Osteoblast (primary cell): ENCODE results near the gene ABHD12. TPM values are rescaled to one million over a fixed set of nuclear protein-coding genes. Genes with fewer than 3 reads are reported as not detected.

Source experiments
- DNase-seq: peaks from one replicate; pipeline ENCODE4 v3.0.0; 2011; ENCODE audit warnings: low spot score, mixed read lengths; ENCODE audit not compliant: insufficient read length; ENCODE audit errors: missing footprints
- H2AFZ ChIP-seq: 2 replicates; pipeline ENCODE4 v1.6.0; 2011; ENCODE audit warnings: mild to moderate bottlenecking, low read length
- H3K27ac ChIP-seq: 2 replicates; pipeline ENCODE4 v1.5.1; 2011; ENCODE audit warnings: mild to moderate bottlenecking, low read depth, low read length, moderate library complexity
- H3K27me3 ChIP-seq: 2 replicates; pipeline ENCODE4 v1.6.0; 2012; ENCODE audit warnings: mild to moderate bottlenecking, control low read depth, inconsistent platforms, low read length, moderate library complexity; ENCODE audit not compliant: insufficient read depth
- H3K36me3 ChIP-seq: 2 replicates; pipeline ENCODE4 v1.5.1; 2011; ENCODE audit warnings: mild to moderate bottlenecking, low read length, control low read depth, moderate library complexity; ENCODE audit not compliant: insufficient read depth
- H3K4me1 ChIP-seq: 2 replicates; pipeline ENCODE4 v1.5.1; 2011; ENCODE audit warnings: mild to moderate bottlenecking, low read length, control low read depth, moderate library complexity; ENCODE audit not compliant: insufficient read depth
- H3K4me2 ChIP-seq: 2 replicates; pipeline ENCODE4 v1.6.0; 2011; ENCODE audit warnings: mild to moderate bottlenecking, low read length; ENCODE audit not compliant: insufficient read depth
- H3K4me3 ChIP-seq: fragments of 200-600 bp; sonication (generic); 3 replicates; pipeline ENCODE4 v1.5.1; 2012; ENCODE audit warnings: mild to moderate bottlenecking, low read length, inconsistent platforms; ENCODE audit not compliant: insufficient read depth
- H3K79me2 ChIP-seq: 2 replicates; pipeline ENCODE4 v1.6.0; 2012; ENCODE audit warnings: mild to moderate bottlenecking, low read length, control low read depth, inconsistent platforms; ENCODE audit not compliant: insufficient read depth
- H3K9me3 ChIP-seq: 2 replicates; pipeline ENCODE4 v1.5.1; 2011; ENCODE audit warnings: low read depth, low read length, control low read depth
- H4K20me1 ChIP-seq: 2 replicates; pipeline ENCODE4 v1.6.0; 2012; ENCODE audit warnings: mild to moderate bottlenecking, low read length, control low read depth; ENCODE audit not compliant: insufficient read depth
- total RNA-seq: library from RNA; depleted of rRNA; stranded (reverse); fragments of >200 nt; gene quantifications from 2 replicates; pipeline ENCODE4 v1.2.3, GENCODE V29; 2012
- TF ChIP-seq, protein P1 (sequence below): IDR thresholded peaks from 2 replicates; pipeline ENCODE4 v1.5.1; 2011; ENCODE audit warnings: mild to moderate bottlenecking, low read depth, low read length, moderate library complexity; ENCODE audit errors: extremely low read depth

ABHD12 gene
- total RNA-seq, result 29.7 and 35.1 TPM in 2 replicates

DNA sequence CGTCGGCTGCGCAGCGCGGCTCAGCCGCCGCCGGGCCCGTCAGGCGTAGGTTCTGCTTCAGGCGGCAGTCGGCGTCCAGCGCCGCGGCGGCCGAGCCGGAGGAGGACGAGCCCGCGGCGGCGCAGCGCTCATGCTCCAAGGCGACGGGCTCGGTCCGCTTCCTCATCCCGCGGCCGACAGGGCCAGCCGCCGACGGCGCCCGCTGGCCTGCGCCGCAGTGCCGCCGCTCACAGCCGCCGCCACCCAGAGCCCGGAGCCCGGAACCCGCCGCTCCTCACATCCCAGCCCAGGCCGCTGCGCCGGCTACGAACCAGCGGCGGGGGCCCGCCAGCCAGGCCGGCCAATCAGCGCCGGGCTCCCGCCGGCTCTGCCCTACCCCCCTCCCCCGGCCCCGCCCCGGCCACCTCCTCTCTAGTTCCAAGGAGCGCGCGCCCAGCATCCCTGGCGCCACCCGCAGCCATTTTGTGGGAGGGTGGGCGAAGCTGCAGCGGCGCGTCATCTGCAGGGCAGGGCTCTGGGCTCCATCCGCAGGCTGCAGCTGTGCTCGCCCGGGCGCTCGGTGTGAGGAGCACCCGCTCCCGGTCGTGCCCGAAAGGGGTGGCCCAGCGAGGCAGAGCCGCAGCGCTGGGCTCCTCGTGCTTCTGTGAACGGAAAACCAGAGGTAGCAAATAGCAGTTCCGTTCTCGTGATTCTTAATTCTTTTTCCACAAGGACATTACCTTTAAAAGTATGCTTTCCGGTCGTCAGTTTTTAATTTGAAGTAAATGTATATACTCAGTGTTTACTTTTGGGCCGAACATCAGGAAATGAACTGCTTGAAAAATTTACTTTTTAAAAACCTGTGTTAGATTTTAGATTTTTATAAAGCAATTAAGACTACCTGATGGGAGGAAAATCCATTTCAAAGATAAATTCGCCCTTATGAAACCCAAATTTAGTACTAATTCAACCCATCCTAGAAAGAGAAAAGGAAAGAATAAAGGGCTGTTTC lies at the start of gene ABHD12:
ABHD12 (minus strand) TSS at position 298 of the 991 bp plus-strand sequence; CDS start at position 166, 132 bp downstream.
- DNase-seq, result peak; percentile 99
- Histone ChIP-seq H3K27ac (peak within 1 kb of the TSS; percentile 93), H3K4me1 (peaks cover 8% of the 10 kb centered on the region), H3K36me3 (peaks cover 5% of the 10 kb centered on the region), H3K4me3 (peak within 1 kb of the TSS; percentile 96), H2AFZ (peak within 1 kb of the TSS; percentile 97), H4K20me1 (peaks cover 3% of the 10 kb centered on the region), H3K4me2 (peak within 1 kb of the TSS; percentile 98), H3K79me2 (peaks cover 39% of the 10 kb centered on the region), H3K9me3 (no peaks in the 10 kb centered on the region), H3K27me3 (no peaks in the 10 kb centered on the region)
- TF ChIP-seq, protein P1, sequence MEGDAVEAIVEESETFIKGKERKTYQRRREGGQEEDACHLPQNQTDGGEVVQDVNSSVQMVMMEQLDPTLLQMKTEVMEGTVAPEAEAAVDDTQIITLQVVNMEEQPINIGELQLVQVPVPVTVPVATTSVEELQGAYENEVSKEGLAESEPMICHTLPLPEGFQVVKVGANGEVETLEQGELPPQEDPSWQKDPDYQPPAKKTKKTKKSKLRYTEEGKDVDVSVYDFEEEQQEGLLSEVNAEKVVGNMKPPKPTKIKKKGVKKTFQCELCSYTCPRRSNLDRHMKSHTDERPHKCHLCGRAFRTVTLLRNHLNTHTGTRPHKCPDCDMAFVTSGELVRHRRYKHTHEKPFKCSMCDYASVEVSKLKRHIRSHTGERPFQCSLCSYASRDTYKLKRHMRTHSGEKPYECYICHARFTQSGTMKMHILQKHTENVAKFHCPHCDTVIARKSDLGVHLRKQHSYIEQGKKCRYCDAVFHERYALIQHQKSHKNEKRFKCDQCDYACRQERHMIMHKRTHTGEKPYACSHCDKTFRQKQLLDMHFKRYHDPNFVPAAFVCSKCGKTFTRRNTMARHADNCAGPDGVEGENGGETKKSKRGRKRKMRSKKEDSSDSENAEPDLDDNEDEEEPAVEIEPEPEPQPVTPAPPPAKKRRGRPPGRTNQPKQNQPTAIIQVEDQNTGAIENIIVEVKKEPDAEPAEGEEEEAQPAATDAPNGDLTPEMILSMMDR, result no peak

DNA sequence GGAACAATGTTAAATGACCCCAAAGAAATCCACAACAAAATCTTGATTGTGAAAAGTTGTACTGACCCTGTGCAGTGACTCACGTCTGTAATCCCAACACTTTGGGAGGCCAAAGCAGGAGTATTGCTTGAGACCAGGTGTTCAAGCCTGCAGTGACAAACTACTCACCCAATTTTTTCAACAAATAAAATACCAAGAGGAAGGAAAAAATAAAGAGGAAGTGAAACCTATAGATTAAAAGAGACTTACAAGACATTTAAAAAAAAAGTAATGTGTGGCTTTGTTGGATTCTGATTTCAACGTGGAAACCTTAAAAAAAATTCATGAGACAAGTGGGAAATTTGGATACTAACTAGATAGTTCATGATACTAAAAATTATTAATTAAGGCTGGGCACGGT lies 48.7 kb upstream of the ABHD12 start:
- Histone ChIP-seq H3K27me3 (no peaks in the 10 kb centered on the region), H3K36me3 (peaks cover 2% of the 10 kb centered on the region), H3K4me2 (no peak overlapping the region), H3K9me3 (no peaks in the 10 kb centered on the region), H4K20me1 (no peaks in the 10 kb centered on the region), H3K4me1 (no peaks in the 10 kb centered on the region), H3K4me3 (no peak overlapping the region), H2AFZ (no peak overlapping the region), H3K79me2 (no peaks in the 10 kb centered on the region), H3K27ac (no peak overlapping the region)
- DNase-seq, result no peak
- TF ChIP-seq, protein P1, result no peak

DNA sequence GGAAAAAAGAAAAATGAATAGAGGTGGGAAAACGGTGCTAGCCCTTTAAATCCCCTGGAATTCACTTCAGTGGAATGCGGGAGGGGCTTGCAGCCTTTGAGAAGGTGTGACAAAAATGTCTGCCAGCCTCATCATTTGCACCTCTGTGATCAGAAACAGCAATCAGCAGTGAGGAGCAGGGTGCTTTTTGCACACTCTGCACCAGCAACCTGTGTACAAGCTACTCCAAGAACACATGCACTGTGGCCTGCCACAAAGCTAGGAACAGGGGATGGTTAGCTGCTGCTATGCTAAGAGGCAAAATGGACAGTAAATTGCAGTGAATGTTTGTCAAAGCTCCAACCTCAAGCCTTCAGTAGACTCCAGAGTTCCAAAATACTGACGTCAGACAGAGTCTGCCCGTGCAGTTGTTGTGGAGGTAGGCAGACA lies 46.5 kb upstream of the ABHD12 start:
- Histone ChIP-seq H3K79me2 (no peaks in the 10 kb centered on the region), H3K27me3 (no peaks in the 10 kb centered on the region), H3K4me3 (no peak overlapping the region), H3K9me3 (no peaks in the 10 kb centered on the region), H3K27ac (no peak overlapping the region), H3K4me1 (no peaks in the 10 kb centered on the region), H2AFZ (peak overlapping the region; percentile 38), H3K4me2 (peak overlapping the region; percentile 5), H3K36me3 (no peaks in the 10 kb centered on the region), H4K20me1 (no peaks in the 10 kb centered on the region)
- TF ChIP-seq, protein P1, result no peak
- DNase-seq, result no peak

DNA sequence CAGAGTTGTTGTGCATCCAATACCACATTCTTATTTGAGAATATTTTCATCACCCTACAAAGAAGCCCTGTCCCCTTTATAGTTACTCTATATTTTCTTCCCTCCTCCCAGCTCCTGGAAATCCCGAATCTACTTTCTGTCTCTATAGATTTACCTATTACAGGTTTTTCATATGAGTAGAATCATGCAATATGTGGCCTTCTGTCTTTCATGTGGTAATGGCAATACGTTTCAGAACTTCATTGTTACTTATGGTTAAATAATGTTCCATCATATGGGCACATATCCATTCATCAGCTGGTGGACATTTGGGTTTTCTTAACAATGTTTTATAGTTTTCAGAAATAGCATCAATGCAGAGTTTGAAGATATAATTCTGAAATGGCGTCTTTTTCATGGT lies 33.9 kb upstream of the ABHD12 start:
- no peaks in the 10 kb centered on the region for H4K20me1 ChIP-seq
- no peak for DNase-seq
- no peaks in the 10 kb centered on the region for H3K9me3 ChIP-seq
- H3K4me2 ChIP-seq, result no peak overlapping the region
- H3K79me2 ChIP-seq, result no peaks in the 10 kb centered on the region
- H3K4me3 ChIP-seq, result no peak overlapping the region
- H2AFZ ChIP-seq, result no peak overlapping the region
- no peaks in the 10 kb centered on the region for H3K4me1 ChIP-seq
- TF ChIP-seq, protein P1, result no peak
- no peak overlapping the region for H3K27ac ChIP-seq
- H3K36me3 ChIP-seq, result peaks cover 8% of the 10 kb centered on the region
- H3K27me3 ChIP-seq, result no peaks in the 10 kb centered on the region
